IMR-90 (cell line): ENCODE measurements around the gene BTBD6.

Experiments
- RFX5 ChIP-seq: IDR thresholded peaks from 2 replicates; pipeline ENCODE4 v1.8.0; 2012; ENCODE audit warnings: low read depth, mild to moderate bottlenecking, low read length, moderate library complexity
- TF ChIP-seq, protein P1 (sequence below): conservative IDR thresholded peaks from 2 replicates; pipeline ENCODE4 v1.5.1; 2012; ENCODE audit warnings: mild to moderate bottlenecking, low read depth, low read length, improper control_type of control experiment

DNA sequence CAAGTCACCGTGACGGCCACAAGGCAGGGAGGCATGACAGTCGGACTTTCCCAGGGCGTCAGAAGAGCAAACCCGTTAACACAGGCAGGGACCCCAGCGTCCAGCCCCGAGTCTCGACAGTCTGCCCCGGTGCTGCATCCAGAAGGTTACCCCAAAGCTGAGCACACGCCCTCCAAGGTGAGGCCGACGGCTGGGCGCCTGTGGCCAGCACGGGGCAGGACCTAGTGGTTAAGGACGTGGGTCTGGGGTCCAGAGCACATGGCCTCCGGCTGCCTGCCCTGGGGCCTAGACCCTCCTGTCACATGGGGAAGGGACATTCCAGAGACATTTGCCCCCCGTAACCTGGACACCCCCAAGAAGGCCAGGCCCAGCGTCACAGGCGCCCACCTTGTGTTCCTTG lies 29.7 kb upstream of the BTBD6 start:
- TF ChIP-seq RFX5: no peak
- TF ChIP-seq, protein P1, sequence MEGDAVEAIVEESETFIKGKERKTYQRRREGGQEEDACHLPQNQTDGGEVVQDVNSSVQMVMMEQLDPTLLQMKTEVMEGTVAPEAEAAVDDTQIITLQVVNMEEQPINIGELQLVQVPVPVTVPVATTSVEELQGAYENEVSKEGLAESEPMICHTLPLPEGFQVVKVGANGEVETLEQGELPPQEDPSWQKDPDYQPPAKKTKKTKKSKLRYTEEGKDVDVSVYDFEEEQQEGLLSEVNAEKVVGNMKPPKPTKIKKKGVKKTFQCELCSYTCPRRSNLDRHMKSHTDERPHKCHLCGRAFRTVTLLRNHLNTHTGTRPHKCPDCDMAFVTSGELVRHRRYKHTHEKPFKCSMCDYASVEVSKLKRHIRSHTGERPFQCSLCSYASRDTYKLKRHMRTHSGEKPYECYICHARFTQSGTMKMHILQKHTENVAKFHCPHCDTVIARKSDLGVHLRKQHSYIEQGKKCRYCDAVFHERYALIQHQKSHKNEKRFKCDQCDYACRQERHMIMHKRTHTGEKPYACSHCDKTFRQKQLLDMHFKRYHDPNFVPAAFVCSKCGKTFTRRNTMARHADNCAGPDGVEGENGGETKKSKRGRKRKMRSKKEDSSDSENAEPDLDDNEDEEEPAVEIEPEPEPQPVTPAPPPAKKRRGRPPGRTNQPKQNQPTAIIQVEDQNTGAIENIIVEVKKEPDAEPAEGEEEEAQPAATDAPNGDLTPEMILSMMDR: no peak
